ENCODE measurements around the gene ZFAND5.

ZFAND5 gene

DNA sequence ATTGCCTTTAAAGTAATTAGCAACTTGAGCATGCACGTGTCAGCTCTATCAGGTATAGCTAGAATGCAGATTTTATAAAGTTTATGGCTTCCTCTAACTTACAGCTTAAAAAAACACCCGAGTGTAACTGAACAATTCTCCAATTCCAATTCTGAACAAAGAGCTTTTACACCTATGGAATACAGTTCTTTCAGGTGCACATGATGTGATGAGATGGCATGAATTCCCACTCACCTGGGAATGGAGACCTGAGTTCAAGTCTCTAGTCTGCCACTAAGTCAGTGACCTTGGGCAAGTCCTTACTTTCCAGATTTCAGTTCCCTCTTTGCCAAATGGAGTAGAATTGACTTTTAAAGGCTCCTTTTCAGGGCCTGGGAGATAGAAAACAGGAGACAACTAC, 1.8 kb downstream of the ZFAND5 start:
- DNase-seq (ENCODE audit: low read depth), result no peak

DNA sequence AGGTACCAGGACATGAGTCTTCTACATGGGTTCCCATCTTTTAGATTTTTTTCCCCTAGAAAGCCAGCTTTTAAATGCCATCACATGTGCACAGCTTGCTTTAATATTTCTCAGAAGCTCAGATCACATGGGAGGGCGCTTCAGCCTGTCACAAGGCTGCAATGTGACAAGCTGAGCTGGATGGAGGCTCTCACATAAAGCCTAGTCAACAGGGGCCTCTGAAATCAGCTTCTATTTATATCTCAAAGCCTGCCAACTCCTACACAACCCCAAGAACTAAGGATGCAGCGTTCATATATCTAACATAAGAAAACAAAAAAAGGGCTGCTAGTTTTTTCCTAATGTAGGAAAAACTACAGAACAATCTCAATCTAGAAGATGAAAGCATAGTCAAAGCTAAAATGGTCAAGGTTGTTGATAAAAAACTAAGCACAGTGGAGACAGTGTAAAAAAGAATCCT, 2.3 kb downstream of the ZFAND5 start:
- DNase-seq (ENCODE audit: low read depth), result no peak

DNA sequence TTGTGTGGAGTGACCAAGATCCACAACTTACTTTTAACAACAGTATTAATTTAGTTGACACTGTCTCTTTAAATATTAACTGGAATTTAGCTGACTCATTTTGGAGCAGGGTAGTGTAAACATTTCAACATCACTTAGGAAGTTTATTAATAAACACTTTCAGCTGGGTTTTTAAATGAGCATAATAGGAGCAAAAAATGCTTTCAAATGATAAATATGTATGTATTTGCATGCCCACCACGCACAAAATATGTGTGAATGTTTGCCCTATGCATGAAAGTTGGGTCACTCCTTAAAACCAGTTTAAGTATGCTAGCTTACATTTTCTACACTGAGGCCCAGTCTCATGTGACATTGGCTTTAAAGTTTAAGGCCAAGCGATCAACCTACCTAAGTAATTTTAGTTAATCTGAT, 2.9 kb downstream of the ZFAND5 start:
- DNase-seq (ENCODE audit: low read depth), result no peak

DNA sequence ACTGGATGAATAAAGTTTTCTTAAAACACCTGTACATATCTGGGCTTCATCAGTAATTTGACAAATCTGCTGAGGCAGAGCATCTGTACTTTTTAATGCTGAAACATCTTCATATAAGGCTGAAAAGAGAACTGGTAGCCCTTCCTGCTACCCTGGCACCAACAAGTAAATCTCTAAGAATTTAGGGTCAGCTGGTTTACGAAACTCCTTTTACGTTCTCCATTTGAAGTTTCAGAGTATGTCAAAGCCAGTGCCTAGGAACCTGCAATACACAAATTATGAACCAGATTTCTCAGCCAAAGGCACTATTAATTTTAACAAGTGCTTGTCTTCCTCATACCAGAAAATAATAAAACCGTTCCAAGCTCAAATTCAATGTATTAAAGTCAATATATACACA, 3.8 kb downstream of the ZFAND5 start:
- no peak for DNase-seq (ENCODE audit: low read depth)

DNA sequence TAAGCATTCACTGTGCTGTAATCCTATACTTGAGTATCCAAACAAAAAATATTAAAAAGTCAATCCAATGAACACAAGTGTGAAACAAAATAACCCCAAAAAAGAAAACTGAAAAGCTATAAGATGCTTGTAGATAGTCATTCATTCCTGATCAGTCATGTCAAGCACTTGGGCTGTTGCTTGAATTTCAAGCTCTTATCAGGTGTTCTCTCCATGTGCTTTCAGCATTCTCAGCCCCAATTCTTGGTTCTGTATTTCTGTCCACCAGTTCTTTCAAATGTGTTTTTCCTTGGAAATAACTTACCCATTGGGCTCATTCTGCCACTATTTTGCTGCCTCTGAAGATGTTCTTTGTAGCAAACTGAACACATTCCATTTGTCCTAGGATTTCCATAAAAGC, 4.7 kb downstream of the ZFAND5 start:
- no peak for DNase-seq (ENCODE audit: low read depth)

DNA sequence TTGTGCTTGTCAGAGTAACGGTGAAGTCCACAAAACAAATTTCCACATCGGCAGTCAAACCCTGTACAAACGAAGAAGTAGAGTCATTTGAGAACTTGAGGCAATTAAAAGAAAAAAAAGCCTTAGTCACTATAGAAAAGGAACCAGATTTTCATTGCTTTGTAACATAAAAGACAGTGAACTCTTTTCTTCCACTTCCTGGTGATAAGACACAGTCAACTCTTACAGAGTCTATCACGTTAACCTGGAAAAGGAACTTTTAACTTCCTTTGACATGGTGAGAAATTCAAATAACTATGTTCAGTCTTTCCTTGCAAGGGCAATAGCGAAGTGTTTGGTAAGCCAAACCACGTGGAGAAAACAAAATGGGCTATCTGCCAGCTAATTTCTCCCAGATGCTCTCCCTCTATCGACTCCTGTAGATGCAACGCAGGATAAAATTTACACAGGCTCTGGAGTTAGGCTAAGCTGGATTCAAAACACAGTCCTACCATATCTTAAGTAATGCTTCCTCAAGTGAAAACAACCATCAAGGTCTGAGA, 8.9 kb downstream of the ZFAND5 start:
- no peak for DNase-seq (ENCODE audit: low read depth)

DNA sequence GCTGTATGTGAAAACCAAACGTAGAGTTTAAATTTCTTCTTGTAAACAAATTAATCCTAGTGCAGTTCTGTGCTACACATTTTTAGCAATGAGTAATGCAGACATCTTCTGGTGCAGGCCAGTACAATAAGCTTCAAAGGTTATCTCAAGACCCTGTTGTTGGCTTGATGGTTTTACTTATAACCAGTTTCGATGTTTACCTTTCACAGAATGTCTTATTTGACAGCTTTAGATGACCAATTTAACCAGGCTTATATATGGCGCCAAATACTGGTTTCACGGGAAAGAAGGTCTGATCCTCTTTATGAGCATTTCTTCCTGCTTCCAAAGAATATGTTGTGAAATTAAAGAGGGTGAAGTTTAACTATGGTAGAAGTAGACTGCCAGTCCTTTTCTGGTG, 9.9 kb downstream of the ZFAND5 start:
- no peak for DNase-seq (ENCODE audit: low read depth)

DNA sequence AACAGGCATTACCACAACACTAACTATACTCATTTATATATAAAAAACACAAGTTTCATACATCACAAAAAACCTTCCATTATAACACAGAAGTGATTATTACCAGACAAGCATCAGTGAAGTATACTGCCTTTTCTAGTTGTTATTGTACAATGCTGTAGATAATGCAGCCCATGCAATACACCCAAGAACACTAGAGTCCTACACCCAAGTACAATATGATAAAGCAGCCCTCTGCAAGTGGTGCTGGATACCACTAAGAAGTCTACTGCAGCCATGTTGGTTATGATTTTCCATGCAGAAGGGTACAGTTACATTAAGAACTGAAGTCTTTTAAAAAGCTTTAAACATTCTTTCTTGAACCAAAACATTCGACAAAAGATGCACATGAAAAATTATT, 10.3 kb downstream of the ZFAND5 start:
- DNase-seq (ENCODE audit: low read depth), result no peak

DNA sequence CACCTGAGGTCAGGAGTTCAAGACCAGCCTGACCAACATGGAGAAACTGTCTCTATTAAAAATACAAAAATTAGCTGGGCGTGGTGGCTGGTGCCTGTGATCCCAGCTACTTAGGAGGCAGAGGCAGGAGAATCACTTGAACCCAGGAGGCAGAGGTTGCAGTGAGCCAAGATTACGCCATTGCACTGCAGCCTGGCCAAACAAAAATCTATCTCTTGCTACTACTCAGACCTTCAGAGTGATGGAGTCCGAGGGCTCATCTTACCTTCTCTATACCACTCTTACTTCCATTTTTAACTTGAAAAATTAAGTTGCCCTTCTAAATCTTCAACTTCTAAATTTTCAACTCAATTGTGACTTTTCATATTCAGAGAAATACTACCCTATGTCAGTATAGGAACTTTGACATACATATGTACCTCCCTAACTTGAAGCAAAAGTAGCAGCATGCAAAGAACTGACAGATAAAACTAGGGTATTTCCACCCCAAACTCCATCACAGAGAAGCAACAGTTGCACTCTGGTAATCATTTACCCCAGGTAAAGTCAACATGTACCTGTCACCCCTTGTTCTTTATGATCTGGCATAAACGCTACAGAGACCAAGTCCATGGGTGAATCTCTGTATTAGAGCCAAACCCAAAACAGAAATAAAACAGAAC, 11.4 kb downstream of the ZFAND5 start:
- no peak for DNase-seq (ENCODE audit: low read depth)

DNA sequence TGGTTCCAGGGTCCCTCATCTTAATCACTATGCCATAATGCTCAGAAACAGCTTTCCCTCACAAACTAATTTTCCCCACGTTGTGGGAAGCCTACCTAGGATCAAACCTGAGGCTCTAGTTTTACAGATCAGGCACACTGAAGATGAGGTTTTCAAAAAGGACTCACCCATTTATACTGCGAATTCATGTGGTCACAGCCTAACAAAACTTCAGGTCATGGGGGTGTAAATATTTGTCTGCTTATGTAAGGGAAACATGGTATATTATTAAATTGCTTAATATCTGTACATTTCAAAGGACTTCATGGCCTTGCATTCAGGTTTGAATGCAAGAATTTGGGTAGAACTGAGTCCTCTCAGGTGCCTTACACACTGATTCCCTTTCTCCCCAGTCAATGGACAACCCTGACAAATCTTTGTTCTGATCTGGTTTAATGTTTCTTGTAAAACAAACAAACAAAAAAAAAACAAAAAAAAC, 12.1 kb downstream of the ZFAND5 start:
- no peak for DNase-seq (ENCODE audit: low read depth)

DNA sequence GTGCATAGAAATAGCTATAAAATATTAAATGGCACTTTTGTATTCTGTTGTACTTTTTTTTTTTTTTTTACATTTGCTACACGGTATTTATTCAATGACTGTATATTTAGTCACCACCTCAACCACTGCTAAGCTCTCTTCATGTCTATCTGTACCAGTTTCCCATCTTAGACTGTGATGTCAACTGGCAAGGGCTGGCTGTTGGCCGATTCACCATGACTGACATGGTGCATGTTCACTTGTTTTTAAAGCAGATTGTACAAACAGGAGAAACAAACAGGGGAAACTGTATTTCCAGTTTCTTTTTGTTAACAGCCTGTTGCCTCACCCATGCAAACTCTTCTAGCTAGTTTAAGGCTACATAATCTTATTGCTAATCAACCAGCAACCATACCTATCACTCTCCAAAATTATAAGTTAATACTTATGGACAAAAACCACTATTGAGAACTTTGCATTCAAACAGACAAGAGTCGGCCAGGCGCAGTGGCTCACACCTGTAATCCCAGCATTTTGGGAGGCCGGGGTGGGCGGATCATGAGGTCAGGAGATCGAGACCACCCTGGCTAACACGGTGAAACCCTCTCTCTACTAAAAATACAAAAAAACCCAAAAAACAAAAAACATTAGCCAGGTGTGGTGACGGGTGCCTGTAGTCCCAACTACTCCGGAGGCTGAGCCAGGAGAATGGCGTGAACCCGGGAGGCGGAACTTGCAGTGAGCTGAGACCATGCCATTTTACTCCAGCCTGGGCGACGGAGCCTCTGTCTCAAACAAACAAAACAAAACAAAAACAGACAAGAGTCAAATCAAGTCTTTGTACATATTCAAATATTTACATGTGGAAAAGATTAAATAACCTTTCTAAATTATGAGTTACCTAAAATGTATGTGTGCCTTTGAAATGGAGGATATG, 13.2 kb downstream of the ZFAND5 start:
- DNase-seq (ENCODE audit: low read depth), result peak; percentile 20

DNA sequence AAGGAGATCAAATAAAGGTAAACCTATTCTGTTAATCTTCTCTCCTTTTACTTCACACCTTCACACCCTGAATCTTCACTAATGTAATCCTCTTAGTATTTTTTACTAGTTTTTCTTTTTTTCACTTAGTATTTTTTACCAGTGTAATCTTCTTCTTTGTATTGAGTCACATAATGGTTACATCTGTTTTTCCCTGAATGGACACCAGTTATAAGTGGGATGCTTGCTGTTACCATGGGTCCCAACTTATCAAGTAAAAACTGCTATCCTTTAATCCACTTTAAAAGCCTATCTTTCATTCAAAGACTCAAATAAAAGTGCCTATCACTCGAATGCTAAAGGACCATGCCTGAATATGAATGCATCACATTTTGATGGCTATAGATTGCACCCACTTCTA, 15.1 kb downstream of the ZFAND5 start:
- no peak for DNase-seq (ENCODE audit: low read depth)

DNA sequence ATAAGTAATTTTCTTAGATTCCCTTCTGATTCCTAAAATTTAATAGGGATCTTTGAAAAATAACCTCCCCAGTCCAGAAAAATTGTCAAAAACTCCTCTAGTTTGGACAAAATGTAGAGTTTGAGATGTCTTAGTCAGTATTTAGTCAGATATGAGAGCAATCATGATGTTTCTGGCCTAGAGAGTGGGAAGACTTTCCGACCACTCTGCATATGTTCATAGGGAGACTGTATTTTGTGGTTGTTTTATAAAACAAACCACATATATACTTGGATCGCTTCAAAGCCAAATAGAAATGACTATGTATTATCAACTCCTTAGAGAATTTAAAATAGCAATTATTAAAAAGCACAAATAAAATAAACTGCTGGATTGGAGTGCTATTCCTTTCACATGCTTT, 15.8 kb downstream of the ZFAND5 start:
- DNase-seq (ENCODE audit: low read depth), result no peak

DNA sequence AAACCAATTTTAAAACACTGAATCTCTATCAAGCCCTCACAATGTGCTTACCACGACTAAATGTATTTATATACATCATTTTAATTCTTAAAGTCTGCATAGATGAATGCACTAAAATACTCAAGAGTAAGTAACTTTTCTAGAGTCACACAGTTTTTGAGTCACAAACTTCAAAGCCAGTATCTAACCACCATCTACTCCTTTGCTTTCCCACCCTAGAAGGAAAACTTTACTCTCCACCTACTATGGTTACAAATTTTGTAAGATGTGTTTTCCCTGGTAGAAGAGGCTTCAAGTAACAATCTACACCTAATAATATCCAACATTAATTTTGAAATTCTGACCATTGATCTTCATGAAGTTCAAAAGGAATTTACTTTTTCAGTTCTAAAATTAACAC, 18.7 kb downstream of the ZFAND5 start:
- no peak for DNase-seq (ENCODE audit: low read depth)

DNA sequence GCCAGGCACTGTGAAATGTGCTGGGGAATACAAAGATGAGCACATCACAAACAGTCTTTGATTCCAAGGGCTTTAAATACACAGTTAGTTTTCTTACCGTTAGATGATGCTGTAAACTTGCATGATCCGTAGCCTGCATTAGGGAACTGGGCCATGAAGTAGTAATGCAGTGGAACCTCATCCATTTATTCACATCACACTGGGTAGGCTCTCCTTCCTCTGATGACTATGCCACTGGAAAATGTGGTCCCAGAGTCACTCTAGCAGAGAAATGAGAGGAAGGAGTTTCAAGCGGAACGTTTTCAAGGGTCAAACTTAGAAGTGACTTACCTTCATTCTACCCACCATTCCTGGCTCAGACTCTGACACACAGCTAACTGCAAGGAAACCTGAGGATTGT, 26.4 kb downstream of the ZFAND5 start:
- DNase-seq (ENCODE audit: low read depth), result no peak

DNA sequence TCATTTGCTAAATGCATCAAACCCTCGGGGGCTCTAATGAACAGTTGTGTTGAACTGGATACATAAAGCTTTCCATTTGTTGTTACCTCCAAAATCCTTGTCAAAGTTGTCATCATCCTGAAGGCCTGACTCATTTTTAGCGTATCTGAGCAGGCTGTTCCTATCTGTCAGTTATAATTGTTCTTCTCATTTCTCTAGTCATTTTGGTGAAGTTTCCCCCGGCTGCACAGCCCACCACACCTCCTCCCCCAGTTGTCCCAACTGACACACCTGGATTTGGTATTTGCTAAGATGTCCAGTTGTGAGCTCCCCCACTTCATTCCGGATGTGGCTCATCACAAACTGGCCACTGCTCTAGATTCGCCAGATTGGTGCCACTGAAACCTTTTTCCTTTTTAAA, 27.7 kb downstream of the ZFAND5 start:
- no peak for DNase-seq (ENCODE audit: low read depth)

DNA sequence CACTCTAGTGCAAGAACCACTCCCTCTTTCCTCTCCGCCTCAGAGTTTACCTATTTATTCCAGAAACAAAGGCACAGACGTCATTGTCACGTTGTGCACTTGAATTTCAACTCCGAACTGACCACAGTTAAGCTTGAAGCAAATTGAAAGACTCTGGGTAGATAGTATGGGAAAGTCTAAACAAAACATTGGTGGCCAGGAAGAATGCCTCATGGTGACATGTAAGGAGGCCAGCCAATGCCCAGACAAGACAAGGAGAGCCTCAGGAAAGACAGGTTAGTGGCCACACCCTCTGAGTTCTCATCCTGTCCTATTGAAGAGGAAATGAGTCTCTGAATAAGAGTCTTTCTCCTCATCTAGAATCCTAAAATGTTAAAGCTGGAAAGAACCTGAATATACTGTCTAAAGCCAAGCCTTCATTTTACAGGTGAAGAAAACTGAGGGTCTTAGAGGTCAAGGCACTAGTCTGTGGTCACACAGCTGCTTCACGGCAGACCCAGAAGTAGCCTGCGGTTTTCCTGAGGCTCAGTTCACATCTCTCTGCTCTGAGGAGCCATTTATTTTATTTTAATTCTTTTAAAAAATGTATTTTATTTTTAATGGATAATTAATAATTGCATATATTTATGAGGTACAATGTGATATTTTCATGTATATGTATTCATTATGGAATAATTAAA, 30.2 kb downstream of the ZFAND5 start:
- no peak for DNase-seq (ENCODE audit: low read depth)

DNA sequence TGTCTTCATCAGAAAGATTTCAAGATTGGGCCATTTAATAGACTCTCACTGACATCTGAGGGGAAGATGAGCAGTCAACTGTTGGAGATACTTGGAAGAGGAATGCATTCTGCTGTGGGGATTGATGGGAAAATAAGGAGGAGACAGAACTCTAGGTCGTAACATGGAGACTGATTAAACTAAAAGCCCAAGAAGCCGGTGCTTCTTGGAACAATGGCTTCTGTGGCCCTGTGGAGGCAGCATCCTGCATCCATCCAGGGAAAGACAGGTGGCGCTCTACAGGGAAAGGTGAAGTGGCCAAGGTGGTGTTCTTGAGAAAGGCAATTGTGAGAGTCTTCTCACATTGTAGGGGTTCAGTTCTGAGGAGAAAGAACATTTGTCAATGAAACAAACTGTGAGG, 31.3 kb downstream of the ZFAND5 start:
- no peak for DNase-seq (ENCODE audit: low read depth)

DNA sequence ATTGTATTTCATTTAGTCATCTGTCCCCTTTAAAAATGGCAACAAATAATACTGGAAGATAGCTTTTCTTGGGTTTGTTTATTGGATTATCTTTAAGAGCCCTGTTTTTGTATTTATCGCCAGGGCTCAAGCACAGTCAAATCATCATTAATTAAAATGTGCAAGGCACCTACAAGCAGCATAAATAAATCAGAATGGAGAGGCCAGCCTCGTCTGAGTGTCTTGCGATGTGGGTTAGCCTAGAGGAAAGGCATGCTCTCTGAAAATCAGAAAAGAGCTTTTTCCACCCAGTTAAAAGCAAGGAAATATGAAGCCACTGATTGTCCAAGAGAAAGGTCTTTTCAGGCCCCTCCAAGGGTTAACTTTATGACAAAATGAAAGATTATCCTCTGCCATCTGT, 31.8 kb downstream of the ZFAND5 start:
- no peak for DNase-seq (ENCODE audit: low read depth)

DNA sequence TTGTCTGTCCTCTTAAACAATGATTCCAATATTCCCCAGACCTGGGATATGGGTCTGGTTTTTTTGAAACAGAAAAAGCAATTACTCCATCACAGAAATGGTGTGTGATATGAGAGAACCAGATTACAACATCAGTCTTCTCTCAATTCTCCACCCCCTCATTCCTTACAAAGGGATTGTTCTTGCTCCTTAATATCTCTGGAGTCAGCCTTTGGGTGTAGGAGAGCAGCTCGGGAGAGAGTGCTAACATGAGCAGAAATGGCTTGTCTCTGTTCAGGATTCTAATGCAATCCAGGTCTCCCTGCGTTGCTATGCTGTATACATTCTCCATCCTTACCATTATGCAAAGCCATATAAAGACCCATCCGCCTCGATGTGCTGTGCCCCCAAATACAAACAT, 32.7 kb downstream of the ZFAND5 start:
- no peak for DNase-seq (ENCODE audit: low read depth)

DNA sequence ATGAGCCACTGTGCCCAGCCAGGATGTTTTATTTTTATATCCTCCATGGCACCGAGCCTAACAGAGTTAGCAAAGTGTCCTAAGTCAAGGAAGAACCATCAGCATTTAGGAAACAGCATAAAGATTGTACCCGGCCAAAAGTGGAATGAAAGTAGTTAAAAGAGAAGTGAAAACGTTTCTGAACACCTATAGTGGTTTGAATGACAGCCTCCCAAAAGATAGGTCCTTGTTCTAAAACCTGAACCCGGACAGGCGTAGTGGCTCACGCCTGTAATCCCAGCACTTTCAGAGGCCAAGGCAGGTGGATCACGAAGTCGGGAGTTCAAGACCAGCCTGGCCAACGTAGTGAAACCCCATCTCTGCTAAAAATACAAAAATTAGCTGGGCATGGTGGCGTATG, 37.4 kb downstream of the ZFAND5 start:
- no peak for DNase-seq (ENCODE audit: low read depth)

DNA sequence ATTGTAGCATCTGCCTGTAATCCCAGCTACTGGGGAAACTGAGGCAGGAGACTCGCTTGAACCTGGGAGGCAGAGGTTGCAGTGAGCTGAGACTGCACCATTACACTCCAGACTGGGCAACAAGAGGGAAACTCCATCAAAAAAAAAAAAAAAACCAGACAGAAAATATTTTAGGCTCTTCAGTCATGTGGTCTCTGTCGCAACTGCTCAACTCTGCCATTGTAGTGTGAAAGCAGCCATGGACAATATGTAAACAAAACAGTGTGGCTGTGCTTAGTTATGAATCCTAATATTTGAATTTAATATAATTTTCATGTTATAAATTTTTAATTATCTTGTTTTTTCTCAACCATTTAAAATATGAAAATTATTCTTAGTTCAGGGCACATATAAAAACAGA, 38.4 kb downstream of the ZFAND5 start:
- DNase-seq (ENCODE audit: low read depth), result no peak

DNA sequence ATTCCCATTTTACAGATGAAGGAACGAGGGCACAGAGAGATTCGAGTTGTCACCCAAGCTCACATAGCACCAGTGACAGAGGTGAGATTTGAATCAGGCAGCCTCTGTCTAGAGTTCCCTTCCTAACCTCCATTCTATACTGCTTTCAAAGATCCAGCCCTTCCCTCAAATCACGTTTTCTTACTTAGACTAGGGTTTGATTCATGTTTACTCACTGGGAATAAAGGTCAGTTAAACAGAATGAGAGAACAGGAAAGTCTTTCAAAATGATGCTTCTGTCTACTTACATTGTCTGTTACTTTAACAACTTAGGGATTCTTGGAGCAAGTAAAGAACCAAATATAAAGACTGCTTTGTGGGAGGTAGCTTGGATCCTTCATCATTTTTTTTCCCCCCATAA, 40.0 kb downstream of the ZFAND5 start:
- DNase-seq (ENCODE audit: low read depth), result no peak
